GM12873 (cell line): Measurements from ENCODE around the gene MRPS34.

Experiments used
- TF ChIP-seq, protein P1 (sequence below): IDR thresholded peaks from 2 replicates; pipeline ENCODE4 v1.5.1; 2012; ENCODE audit warnings: low read depth, mild to moderate bottlenecking, moderate library complexity, low read length, control low read depth; ENCODE audit not compliant: insufficient read depth; ENCODE audit errors: missing control alignments

Gene MRPS34

DNA sequence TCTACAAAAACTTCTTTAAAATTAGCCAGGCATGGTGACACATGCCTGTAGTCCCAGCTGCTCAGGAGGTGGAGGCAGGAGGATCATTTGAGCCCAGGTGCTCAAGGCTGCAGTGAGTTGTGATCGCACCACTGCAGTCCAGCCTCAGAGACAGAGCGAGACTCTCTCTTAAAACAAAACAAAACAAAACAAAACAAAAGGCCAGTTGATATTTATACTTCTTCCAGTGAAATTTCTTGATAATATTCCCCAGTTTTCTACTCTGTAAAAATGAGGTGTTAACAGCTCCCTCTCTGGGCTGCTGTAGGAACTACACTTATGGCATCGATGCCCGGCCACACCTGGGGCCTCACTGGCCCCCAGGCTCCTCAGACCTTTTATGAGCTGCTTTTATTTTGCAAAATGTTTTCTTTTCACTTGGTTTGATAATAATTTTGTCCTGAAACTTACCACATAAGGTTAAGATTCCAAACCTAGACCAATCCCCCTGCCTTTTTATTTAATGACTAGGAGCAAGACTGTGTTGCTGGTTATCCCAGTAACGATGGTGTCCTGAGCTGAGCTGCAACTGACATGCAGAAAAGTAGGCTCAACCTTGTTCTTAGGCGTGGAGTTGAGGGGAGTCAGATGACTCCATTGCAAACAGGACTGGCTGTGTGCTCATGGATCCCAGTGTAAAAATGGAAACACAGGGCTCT, 49.3 kb downstream of the MRPS34 start:
- TF ChIP-seq, protein P1, sequence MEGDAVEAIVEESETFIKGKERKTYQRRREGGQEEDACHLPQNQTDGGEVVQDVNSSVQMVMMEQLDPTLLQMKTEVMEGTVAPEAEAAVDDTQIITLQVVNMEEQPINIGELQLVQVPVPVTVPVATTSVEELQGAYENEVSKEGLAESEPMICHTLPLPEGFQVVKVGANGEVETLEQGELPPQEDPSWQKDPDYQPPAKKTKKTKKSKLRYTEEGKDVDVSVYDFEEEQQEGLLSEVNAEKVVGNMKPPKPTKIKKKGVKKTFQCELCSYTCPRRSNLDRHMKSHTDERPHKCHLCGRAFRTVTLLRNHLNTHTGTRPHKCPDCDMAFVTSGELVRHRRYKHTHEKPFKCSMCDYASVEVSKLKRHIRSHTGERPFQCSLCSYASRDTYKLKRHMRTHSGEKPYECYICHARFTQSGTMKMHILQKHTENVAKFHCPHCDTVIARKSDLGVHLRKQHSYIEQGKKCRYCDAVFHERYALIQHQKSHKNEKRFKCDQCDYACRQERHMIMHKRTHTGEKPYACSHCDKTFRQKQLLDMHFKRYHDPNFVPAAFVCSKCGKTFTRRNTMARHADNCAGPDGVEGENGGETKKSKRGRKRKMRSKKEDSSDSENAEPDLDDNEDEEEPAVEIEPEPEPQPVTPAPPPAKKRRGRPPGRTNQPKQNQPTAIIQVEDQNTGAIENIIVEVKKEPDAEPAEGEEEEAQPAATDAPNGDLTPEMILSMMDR, result peak; percentile 69
